ENCODE results near the gene FAM98B.

- TF ChIP-seq CTCF (conservative IDR thresholded peaks at IDR 0.05; ENCODE audit: low read depth in 2 of 2) (no peak), REST (IDR thresholded peaks at IDR 0.05; ENCODE audit: unreplicated experiment) (no peak), CREB1 (CRISPR knock-in tag; IDR thresholded peaks at IDR 0.05; ENCODE audit: low read depth) (no peak), ZNF331 (CRISPR knock-in tag; IDR thresholded peaks at IDR 0.05; ENCODE audit: low read depth) (no peak), EZH2 (IDR thresholded peaks at IDR 0.05; ENCODE audit: low read depth, unreplicated experiment) (no peak)
Measured at GRCh38 chr15:38454696-38455090, 766 bp downstream of the FAM98B start.

All from GM23338 (cell line).